Neural cell (in vitro differentiated cells): ENCODE measurements around the gene FAM53A.

Experiments used
- POLR2AphosphoS5 ChIP-seq: IDR thresholded peaks from 2 replicates; pipeline ENCODE4 v1.6.1; 2012
- RAD21 ChIP-seq: fragments of 450-650 bp; conservative IDR thresholded peaks from 2 replicates; pipeline ENCODE4 v1.6.1; 2014; ENCODE audit warnings: antibody characterized with exemption, mild to moderate bottlenecking, moderate library complexity
- TAF1 ChIP-seq: IDR thresholded peaks from 2 replicates; pipeline ENCODE4 v1.6.1; 2012; ENCODE audit warnings: low read depth
- TF ChIP-seq, protein P1 (sequence below): fragments of 450-650 bp; IDR thresholded peaks from 2 replicates; pipeline ENCODE4 v1.5.1; 2014; ENCODE audit warnings: antibody characterized with exemption, mild to moderate bottlenecking, moderate library complexity; ENCODE audit not compliant: poor library complexity, severe bottlenecking

DNA sequence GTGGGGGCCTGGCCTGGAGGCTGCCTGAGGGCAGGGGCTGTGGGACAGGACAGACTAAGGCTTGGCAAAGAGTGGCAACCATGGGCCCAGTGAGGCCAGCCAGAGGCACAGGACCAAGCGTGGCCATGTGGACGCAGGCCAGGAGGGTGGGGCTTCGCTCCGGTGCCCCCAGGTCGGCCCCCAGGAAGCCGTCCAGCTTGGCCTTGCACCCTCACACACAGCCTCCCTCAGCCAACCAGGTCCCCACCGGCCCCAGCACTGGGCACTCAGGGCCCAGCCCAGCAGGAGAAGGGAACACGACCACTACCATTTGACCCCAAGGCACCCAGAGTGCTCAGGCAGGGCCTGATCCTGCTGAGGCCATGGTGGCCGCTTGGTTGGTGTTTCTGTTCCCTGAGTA is 57.2 kb downstream of the FAM53A start:
- TF ChIP-seq POLR2AphosphoS5 = no peak
- TF ChIP-seq, protein P1, sequence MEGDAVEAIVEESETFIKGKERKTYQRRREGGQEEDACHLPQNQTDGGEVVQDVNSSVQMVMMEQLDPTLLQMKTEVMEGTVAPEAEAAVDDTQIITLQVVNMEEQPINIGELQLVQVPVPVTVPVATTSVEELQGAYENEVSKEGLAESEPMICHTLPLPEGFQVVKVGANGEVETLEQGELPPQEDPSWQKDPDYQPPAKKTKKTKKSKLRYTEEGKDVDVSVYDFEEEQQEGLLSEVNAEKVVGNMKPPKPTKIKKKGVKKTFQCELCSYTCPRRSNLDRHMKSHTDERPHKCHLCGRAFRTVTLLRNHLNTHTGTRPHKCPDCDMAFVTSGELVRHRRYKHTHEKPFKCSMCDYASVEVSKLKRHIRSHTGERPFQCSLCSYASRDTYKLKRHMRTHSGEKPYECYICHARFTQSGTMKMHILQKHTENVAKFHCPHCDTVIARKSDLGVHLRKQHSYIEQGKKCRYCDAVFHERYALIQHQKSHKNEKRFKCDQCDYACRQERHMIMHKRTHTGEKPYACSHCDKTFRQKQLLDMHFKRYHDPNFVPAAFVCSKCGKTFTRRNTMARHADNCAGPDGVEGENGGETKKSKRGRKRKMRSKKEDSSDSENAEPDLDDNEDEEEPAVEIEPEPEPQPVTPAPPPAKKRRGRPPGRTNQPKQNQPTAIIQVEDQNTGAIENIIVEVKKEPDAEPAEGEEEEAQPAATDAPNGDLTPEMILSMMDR = no peak
- no peak for TF ChIP-seq TAF1
- no peak for TF ChIP-seq RAD21
